ENCODE results near the gene OR2AJ1.

Gene OR2AJ1

GRCh38 chr1:247961791-247962190 lies 37.1 kb downstream of the OR2AJ1 start:
- DNase-seq (ENCODE audit: low read depth in 2 of 2): no peak

GRCh38 chr1:247962911-247963588 lies 38.4 kb downstream of the OR2AJ1 start:
- no peak for DNase-seq (ENCODE audit: low read depth in 2 of 2)

- DNase-seq (ENCODE audit: low read depth in 2 of 2): no peak
Measured at GRCh38 chr1:247964933-247965332, 40.2 kb downstream of the OR2AJ1 start, which contains the start of gene OR2AK2. TSS of gene OR2AK2 (plus strand) at chr1:247965233. CDS start at chr1:247965377, 144 bp downstream.

DNA sequence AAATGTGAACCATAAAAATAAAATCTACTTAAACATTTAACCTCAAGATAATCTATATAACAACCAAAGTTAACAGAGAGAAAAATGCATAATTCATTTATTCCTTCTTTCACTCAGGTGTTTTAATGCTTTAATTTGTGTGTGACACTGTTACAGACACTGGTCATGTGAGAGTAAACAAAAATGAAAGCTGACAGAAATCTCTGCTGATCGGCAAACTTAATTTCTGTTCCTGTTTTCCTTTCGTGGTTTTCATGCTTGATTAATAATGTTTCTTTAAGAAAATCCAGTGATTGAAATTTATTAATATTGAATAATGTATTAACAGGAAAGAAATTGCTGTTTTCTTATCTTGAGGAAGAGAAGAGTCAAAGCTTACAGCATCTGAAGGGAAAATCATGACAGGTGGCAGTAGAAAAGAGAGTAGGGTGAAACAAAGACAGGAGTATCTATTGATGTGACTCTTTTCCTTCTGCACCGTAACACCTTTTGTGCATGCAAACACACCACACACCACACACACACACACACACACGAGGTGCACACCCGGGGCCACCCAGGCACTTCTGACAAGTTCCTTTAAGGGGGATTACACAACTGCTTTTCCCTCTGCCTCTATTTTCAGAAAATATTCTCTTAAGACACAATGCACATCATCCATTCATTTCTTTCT lies 42.0 kb downstream of the OR2AJ1 start:
- DNase-seq (ENCODE audit: low read depth in 2 of 2): no peak

Measured in fibroblast of skin of left quadriceps (primary cell).